HG02571 (cell line): ENCODE measurements around the gene CYP17A1.

ENCODE experiments used
- ATAC-seq: cut with Tn5 transposase; IDR thresholded peaks from one replicate; pipeline ENCODE4 v1.9.1; 2021; ENCODE audit warnings: mild to moderate bottlenecking, moderate library complexity; ENCODE audit not compliant: unreplicated experiment

The CYP17A1 gene

GRCh38 chr10:102811346-102811745, 25.9 kb downstream of the CYP17A1 start:
- no peak for ATAC-seq

DNA sequence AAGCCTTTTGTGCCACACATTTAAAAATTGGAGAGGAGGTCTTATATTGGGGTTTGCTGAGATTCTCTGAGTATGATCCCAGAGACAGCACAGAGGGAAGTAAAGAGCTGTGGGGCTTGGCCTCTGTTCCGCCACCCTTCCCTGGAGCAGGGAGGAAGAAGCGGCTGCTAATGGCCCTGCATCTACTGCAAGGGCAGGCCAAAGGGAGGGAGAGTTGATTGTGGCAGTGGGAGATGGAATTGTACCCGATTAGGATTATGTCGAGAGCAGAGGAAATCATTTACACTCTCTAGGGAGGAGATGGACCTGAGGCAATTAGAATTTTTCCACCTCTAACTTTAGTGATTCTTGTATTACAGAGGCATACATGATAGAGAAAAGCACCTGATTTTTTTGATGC, 28.8 kb downstream of the CYP17A1 start:
- no peak for ATAC-seq

DNA sequence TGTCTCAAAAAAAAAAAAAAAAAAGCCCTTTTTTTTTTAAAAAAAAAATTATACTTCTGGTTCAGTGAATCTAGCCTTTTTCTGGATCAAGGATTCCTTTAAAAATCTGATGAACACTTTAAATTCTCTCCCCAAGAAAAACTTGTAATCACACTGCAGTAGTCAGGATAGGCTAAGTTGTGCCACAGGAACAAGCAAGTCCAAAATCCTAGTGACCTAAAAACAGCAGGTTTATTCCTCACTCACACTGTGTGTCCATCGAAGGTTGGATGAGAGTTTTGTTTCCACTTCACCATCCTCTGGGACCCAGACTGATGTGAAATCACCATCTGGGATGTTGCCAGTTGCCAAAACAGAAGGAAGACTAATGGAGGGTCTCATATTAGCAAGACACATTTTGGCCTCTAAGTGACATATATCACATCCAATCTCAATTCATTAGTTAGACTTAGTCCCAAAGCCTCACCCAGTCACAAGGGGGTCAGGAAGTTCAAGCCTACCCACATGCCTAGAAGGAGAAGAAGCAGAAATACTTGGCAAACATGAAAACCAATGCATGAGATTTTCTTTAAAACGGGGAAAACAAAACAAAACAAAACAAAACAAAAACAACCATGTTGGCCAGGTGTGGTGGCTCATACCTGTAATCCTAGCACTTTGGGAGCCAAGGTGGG, 32.7 kb downstream of the CYP17A1 start:
- no peak for ATAC-seq

DNA sequence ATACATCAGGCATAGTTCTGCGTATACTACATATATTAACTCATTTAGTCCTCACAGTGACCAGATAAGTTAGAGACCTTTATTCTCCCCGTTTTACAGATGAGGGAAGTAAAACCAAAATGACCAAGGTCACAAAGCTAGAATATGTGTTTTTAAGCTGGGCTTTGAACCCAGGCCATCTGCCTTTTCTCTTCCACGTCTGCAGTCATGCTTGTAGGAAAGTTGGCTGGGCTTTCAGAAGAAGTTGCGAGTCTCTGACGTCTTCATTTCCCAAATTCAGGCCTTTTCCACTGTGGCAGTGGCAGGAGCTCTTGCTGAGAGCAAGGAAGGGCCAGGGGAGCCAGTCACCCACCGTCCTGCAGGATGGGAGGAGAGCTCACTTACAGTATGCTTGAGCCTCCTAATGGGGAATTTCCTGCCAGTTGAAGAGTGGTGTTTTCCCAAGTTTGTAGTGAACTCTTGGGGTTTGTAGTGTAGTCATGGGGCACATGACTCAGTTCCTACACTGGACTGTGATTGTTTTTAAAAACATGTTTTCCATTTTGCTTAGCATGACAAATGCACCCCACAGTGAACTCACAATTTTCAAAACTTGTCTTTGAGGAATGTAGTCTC, 34.2 kb downstream of the CYP17A1 start:
- ATAC-seq: no peak

DNA sequence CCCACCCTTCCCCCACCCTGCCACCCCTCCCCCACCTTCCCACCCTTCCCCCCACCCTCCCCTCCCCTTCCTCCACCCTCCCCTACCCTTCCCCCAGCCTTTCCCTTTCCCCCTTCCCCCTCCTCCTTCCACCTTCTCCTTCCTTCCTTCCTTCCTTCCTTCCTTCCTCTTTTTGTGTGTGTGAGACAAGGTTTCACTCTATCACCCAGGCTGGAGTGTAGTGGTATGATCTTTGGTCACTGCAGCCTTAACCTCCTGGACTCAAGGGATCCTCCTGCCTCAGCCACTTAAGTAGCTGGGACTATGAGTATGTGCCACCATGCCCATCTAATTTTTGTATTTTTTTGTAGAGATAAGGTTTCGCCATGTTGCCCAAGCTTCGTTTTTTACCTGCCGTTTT, 35.2 kb downstream of the CYP17A1 start:
- ATAC-seq: no peak

- ATAC-seq: no peak
Measured at GRCh38 chr10:102801496-102801895, 35.7 kb downstream of the CYP17A1 start.

DNA sequence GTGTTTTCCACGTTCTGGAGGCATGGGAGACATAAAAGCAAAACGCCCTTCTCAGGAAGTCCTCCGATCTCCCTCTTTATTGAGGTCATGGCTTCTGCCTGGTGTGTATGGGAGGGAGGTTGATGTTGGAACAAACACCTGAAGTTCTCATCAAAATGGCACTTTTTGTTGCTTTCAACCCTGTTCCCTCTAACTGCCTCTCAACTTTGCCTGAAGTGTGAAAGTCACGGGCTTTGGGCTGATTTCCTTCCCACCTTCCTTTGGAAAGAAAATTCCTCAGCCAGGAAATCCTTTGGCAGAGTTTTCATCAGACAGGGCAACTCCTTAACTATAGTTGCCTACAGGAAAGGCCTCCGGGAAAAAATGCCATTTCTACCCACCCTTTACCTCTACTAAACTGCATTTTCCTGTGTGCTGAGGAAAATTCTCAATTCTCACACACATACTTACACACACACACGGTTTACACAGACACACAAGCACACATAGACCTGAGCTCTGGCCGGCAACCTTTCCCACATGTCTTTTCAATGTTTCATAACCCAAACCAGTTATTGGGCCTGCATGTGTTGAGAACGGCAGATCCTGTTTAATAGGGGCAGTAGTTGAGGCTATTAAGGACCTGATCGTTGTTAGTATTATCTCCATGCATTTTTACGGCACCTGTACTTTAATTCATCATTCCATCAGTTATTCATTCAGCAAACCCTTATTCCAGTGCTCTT, 36.4 kb downstream of the CYP17A1 start:
- ATAC-seq: no peak

GRCh38 chr10:102799691-102800471, 37.3 kb downstream of the CYP17A1 start:
- no peak for ATAC-seq

- ATAC-seq: peak; percentile 94
Measured at GRCh38 chr10:102796407-102797176, 40.6 kb downstream of the CYP17A1 start.

DNA sequence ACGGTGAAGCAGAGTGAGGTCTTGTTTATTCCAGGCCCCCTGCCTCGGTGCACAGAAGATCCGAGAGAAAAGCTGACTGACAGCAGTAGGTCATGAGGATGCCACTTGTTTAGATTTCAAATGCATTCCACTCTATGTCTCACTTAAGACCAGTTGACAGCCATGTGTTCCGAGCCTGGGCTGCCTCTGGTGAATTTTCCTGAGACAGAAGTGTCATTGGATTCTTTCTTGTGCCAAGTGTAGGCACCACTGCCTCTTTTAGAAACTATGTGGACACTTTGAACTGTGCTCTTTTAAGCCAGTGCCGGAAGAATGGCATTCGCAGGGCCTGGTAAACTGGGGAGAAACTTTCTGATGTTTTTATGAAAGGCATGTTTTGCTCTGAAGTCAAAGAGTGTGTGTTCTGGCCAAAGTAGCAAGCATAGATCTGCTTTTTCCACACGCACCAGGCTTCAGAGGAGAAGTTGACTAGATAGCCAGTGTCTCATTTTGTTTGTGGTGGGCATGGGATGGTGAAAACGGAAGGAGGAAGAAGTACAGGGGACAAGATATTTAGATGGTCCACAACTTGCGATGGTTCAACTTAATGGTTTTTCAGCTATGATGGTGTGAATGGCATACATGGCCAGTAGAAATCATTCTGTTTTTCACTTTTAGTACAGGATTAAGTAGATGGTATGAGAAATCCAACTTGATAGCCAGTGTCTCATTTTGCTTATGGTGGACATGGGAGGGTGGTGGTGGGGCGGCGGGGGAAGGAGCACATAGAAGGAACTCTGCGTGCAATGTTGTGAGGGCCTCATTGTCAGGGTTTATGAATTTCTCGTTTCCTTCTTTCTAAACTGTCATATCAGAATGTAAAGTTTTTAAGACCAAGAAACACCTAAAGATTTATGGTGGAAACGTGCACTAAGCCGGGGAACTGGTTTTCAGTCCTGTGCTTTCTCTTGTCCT, 41.5 kb downstream of the CYP17A1 start:
- peak; percentile 8 for ATAC-seq

DNA sequence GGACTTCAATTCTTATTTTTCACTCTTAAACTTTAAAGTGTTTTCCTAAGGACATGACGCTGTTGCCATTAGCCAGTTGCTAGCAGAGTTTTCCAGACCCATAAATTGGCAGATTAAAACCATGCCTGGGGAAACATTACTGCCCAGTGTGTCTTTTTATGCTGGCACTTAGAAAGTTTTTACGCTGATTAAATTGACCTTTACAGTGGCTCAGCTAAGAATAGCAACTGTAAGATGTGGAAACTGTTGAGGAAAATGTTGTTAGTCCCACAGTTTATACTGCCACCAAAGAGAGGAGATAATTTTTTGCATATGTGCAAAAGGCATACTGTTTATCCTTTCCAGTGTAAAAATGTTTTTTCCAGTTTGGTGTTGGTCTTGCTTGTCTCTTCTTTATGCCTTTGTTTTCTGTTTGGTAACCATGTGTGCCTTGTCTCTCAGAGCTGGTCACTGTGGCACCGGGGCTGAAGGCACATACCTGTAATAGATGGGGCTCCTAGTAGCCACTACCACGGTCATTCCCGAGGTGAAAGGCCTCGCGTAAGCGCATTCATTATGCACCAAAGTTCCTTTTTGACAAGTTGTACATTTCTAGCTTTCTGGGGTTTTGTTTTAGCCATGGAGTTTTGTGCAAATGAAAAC, 45.3 kb downstream of the CYP17A1 start:
- no peak for ATAC-seq

DNA sequence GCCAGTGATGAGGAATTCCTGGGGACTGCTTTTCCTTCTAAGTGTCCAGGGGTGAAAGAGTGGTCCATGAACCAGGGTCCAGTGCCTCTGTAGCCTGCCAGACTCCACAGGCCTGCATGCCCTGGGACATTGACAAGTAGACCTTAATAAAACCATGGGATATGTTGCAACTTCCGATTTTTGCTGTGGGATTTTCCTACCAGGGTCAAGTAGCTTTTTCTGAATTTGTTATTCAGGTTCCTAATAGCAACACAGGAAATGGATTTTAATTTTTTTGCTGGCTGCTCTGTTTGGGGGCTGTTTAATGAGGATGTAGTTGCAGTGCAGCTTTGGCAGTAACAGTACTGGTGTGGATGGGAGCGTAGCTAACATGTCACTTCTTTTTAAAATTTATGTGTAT, 51.4 kb downstream of the CYP17A1 start:
- no peak for ATAC-seq

DNA sequence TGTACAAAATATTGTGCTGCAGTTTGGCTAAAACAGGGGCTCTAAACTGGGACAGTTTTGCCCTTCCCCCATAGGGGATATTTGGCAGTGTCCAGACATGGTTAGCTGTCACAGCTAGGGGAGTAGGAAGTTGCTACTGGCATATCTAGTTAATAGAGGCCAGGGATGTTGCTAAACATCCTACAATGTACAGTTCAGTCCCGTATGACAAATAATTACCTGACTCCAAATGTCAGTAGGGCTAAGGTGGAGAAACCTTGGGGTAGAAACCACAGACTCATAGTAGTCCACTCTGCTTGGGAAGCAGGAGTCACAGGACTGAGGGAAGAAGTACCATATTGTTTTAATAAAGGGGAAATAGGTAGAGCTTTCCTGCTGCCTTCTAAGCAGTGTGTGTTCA, 53.6 kb downstream of the CYP17A1 start:
- no peak for ATAC-seq

DNA sequence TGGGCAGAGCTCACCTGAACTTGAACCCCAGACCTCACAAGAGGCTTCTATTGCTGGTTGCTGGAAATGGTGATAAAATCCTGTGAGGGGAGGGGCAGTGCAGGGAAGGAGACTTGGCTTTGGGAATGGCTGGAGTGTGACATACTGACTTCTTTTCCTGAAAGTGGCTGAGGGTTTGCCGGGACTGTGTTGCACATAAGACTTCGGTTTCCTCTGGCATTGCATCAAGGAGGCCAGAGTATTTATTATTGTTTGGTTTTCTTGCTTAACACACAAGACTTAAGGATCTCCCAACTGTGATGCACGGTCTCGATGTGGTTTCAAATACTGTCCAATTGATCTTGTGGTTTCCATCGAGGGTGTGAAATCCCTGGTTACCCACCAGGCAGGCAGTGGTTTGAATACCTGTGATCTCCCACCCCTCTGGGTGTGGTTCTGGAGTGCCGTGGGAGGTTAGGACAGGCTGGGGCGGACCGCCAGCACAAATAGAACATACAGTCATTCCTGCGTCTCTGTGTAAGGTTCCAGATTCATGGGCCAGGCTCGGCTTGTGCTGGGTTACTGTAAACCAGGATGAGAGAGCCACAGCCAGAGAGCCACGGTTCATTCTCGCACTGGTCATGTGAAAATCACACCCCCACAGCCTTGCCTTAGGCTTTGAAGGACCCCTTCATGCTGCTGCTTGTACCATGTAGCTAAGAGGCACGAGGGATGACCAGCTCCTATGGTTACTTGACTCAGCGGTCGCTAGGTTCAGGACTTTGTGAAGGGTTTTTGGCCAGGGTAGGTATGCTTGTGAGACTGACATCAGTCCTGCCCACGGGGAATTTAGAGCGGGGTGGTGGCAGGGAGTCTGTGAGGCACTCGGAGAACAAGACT, 54.3 kb downstream of the CYP17A1 start:
- no peak for ATAC-seq

GRCh38 chr10:102781921-102782557, 55.2 kb downstream of the CYP17A1 start:
- ATAC-seq: no peak

DNA sequence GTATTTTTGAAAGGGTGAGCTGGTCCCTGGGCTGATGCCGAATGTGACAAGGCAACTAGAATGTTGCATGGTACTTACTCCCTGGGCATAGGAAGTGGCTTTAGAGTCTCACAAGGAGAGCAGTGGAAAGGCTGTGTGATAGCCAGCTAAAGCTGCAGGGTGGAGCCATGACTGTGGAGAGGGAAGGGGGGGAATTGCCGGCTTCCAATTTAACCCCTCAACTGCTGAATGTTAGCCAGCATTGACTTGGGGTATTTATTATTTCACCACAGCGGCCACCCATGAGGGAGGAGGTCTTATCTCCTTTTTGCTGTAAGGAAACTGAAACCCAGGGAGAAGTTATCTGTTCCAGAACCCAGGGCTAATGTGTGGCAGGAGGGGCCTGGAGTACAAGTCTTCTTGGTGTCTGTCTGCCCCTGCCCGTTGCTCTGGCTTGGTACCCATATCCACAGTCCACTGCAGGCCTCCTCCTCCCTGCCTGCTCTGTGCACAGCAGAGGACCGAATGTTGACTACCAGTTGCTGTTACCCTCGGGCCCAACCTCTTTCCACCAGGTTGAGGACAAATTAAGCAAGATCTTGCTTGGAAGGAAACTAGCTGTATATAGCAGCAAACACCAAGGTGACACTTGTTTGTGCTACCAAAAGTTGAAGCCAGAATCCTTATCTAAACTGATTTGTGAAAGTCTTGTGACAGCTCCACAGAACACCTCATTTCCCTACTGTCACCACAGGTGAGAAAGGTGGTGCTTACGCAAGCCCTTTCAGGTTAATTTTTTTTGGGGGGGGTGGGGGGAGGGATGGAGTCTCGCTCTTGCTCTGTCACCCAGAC, 55.9 kb downstream of the CYP17A1 start:
- no peak for ATAC-seq
